Transverse colon (tissue), 3 donors: ENCODE results near the gene CRTAP.

Experiments
- POLR2A ChIP-seq: fragments of 450-650 bp; IDR thresholded peaks from one replicate; pipeline ENCODE4 v1.6.1; 2016; ENCODE audit warnings: antibody characterized with exemption, mild to moderate bottlenecking, moderate library complexity
- TF ChIP-seq, protein P1 (sequence below), 5 experiments: fragments of 200-600 bp in 3 of 5; fragments of 450-650 bp in 2 of 5; sonication (generic) in 3 of 5; IDR thresholded peaks; 1 replicate in 2 of 5; 2 replicates in 3 of 5; pipeline ENCODE4 v1.5.1; 2016 to 2017; ENCODE audit warnings: antibody characterized with exemption in 5 of 5, inconsistent platforms in 3 of 5, mild to moderate bottlenecking in 2 of 5, moderate library complexity in 1 of 5

DNA sequence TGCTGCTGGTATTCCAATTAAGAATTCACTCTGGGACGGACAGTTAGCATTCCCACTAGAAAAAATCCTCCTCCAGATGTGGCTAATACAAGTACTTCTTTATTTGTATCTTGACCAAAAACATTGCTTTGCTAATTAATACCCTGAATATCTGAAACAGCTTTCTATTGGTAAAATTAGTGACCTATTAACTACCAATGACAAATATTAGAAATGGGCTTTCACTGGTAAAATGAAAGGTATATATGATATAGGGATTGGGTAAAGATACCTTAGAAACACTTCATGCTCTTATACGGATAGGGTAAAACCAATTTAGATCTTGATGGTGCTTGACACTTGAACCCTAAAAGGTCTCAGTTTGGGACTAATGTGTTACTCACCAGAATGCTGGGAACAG, 52.3 kb downstream of the CRTAP start:
- no peak for TF ChIP-seq POLR2A
- TF ChIP-seq, protein P1, sequence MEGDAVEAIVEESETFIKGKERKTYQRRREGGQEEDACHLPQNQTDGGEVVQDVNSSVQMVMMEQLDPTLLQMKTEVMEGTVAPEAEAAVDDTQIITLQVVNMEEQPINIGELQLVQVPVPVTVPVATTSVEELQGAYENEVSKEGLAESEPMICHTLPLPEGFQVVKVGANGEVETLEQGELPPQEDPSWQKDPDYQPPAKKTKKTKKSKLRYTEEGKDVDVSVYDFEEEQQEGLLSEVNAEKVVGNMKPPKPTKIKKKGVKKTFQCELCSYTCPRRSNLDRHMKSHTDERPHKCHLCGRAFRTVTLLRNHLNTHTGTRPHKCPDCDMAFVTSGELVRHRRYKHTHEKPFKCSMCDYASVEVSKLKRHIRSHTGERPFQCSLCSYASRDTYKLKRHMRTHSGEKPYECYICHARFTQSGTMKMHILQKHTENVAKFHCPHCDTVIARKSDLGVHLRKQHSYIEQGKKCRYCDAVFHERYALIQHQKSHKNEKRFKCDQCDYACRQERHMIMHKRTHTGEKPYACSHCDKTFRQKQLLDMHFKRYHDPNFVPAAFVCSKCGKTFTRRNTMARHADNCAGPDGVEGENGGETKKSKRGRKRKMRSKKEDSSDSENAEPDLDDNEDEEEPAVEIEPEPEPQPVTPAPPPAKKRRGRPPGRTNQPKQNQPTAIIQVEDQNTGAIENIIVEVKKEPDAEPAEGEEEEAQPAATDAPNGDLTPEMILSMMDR (IDR thresholded peaks at IDR 0.05), result no peak
